HL-60/S4 (cell line): ENCODE data around the gene HECTD4.
"Not testable (repeated sequence)": the region's sequence is repeated elsewhere in the genome, so short reads cannot be mapped to it uniquely, and the experiment has no call there.

Experiments
- in situ Hi-C: fragments of 300-500 bp; cut with MboI; formaldehyde crosslinking; loops from 2 replicates; pipeline ENCODE4 v1.14.3; 2022; ENCODE audit warnings: low sequenced_read_pairs

HECTD4 gene

GRCh38 chr12:112275836-112276235 lies 106.4 kb downstream of the HECTD4 start:
- in situ Hi-C loops = no loop called here

- in situ Hi-C loops = no loop called here
These were observed 107.0 kb downstream of the HECTD4 start for GRCh38 chr12:112275207-112275606.

DNA sequence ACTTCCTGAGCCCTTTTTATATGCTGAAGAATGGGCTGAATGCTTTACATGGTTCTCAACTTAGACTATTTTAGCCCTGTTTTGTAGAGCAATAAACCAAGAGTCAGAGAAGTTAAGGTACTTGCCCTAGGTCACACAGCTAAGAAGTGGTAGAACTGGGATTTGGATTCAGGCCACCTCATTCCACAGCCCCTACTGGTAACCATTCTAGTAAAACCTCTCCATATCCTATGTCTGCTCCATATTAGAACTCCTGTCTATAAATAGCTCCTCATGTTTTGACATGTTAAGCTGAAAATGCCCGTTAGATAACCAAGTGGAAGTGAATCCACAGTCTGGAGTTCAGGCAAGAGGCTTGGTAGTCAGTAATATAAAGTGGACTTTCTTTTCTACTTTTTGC lies 111.6 kb downstream of the HECTD4 start:
- in situ Hi-C loops = no loop called here

- in situ Hi-C loops = no loop called here
These were observed 115.8 kb downstream of the HECTD4 start for GRCh38 chr12:112266473-112266872.

DNA sequence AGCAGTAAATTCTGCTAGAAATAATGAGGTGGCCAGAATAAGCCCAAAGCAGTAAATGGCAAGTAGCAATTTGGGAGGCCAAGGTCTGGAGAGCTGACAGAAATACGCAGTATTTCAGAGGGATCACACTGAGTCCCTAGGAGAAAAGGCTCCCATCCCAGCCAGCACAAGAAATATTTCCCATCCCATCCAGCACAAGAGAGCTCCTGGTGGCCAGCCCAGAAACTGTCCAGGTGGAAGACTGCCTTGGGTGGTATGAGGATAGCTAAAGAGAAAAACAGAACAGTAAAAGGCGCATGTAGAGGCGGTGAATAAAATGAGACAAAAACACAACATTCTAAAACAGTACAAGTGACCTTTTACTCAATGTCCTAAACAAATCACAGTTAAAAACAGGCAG lies 120.7 kb downstream of the HECTD4 start:
- in situ Hi-C loops = no loop called here

- in situ Hi-C loops = no loop called here
These were observed 123.3 kb downstream of the HECTD4 start for GRCh38 chr12:112258926-112259325.

DNA sequence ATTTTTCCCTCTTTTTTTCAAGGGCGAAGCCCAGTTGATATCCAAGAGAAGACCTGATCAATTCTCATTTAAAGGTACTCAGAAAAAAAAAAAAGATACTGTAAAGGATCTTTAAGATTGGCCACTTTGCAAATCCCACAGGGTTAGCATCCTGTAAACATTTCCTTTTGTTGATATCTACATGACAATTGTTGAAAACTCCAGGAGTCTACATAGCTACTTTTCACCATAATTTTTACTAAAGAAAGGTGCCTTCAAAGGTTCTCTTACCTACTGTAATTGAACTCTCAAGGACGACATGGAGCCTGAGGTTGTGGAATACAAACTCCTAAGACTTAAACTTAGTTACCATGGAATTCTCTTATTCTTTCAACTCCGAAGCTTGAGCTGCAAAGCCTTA lies 125.5 kb downstream of the HECTD4 start:
- in situ Hi-C loops = no loop called here

- in situ Hi-C loops = no loop called here
These were observed 130.0 kb downstream of the HECTD4 start for GRCh38 chr12:112252184-112252583.

DNA sequence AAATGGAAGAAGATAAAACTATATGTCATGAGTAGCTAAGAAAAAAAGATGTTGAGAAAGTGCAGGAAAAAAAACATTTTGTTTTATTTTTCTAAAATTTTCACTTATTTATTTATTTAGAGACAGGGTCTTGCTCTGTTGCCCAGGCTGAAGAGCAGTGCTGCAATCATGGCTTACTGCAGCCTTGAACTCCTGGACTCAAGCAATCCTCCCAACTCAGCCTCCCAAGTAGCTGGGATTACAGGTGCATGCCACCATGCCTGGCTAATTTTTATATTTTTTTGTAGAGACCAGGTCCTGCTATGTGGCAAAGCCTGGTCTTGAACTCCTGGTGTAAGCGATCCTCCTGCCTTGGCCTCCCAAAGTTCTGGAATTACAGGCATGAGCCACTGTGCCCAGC lies 137.3 kb downstream of the HECTD4 start:
- in situ Hi-C loops = not testable (repeated sequence)

DNA sequence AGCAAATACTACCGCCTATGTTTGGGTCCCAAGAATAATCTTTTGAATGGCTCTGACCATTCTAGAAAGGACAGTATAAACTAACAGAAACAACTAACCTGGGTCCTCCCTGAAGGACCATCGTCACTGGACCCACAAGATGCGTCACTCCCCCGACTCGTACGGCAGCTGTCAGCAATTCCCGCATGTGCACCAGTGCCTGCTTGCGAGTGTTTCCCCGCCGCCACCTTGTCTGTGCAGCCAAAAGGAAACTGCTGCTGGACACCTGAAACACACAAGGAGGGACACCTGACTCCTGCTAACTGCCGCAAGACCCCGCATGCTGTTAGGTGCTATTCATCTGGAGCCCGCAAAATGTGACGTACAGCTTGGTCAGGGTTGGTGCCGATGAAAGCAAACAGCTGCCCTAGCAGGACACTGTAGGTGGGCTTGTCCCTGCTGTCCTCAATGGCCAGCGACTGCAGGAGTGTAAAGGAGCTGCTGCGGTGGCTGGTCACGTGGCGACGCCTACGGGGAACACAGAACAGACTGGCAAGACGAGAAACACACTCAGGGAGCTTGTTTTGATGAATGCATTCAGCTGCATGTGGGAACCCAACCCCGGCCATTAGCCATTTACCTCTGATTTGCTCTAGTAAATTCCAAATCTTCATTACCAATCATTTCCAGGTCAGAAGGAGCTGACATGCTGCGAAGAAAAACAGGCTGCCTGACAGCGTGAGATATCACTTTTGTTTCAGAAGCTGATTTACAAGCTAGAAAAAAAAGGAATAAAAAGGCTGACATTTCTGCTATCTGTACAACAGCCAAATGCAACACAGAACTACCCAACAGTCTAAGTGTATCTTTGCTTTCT lies 138.7 kb downstream of the HECTD4 start:
- in situ Hi-C loops = no loop called here

GRCh38 chr12:112241176-112241575 lies 141.1 kb downstream of the HECTD4 start:
- in situ Hi-C loops = no loop called here

DNA sequence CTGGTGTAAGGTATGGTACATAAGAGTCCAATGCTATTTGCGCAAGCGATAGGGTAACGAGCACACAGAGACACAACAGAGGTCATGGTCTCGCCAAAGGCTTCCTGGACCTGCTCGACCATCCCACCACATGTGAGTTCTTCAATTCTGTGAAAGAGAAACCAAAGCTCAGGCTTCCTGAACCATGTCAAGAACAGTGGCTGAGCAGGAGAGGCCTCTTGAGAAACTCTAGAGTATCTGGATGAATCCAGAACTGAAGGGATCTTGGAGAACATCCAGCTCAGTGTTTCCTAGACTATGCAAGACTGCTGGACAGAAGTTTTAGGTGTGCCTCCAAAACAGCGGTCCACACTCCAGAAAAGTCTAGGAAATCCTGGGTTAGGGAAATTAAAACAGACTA lies 142.3 kb downstream of the HECTD4 start:
- in situ Hi-C loops = no loop called here

GRCh38 chr12:112239020-112239419 lies 143.2 kb downstream of the HECTD4 start:
- in situ Hi-C loops = no loop called here

DNA sequence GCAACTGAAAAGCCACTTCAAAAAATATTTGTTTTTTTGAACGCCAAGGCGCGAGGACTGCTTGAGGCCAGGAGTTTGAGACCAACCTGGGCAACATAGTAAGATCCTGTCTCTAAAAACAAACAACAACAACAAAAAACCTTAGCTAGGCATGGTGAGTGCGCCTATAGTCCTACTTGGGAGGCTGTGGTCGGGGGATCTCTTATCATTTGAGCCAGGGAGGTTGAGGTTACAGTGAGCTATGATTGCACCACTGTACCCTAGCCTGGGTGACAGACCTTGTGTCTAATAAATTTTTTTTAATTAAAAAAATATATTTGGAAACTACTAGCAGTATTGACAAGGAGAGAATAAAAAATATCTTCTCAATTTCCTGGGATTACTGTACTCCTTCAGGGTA lies 143.8 kb downstream of the HECTD4 start:
- in situ Hi-C loops = no loop called here

DNA sequence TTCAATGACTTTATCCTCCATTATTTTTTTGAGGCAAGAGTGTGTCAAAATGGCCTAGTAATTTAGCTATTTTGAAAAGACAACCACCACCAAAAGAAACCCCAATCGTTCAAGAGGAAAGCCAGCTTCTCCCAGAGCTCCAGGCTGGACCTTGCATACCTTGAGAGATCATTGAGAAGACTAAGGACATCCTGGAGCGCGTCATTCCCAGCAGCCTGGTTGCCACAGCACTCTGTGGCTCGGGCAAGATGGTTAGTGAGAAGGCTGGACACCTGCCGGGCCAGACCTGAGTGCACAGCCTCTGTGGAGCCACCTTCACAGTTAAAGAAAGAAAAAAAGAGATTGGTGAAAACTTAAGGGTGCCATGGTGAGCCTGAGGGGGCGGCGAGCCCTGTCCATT lies 145.4 kb downstream of the HECTD4 start:
- in situ Hi-C loops = no loop called here

DNA sequence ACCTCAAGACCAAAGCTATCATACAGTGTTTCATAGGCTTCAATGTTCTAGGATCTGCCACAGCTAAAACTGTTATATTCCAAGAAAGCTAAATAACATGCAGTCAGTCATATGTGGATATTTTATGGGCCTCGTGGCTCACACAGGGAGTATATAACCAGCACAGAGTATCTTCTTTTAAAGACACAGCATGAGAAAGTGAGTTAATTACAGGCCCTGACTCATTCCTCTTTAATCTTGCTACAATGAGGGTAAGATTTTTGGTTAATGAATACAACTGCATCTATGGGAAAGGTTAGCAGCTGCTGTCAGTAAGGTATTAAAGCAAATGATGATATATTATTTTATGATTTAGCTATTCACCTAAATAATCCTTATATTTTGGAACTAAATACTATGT lies 145.8 kb downstream of the HECTD4 start:
- in situ Hi-C loops = no loop called here

DNA sequence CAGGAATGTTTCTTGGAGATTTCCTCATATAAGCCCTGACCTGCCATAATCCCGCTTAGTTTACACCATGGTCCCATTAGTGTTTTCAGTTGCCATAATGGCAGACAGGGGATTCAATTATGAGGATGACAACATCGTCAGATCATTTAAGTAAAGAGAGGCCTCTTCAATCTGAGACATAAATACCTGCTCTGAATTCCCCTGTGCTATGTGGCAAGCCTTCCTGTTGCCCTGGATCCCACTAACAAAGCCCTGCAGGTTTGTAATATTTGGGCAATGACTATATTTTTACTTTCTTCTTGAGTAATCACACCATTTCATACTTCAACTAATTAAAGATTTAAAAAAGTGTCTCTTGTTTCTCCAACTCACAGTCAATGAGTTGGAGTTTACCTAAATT lies 147.9 kb downstream of the HECTD4 start:
- in situ Hi-C loops = no loop called here

DNA sequence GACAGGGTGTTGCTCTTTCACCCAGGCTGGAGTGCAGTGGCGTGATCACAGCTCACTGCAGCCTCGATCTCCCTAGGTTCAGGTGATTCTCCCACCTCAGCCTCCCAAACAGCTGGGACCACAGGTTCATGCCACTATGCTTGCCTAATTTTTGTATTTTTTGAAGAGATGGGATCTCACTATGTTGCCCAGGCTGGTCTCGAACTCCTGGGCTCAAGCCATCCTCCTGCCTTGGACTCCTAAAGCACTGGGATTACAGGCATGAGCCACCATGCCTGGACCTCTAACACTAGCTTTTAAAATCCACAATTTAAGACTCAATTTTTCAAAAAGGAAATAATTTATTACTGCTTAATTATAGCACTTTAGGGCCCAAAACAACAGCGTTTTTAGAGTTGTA lies 149.0 kb downstream of the HECTD4 start:
- in situ Hi-C loops = no loop called here

- in situ Hi-C loops = no loop called here
These were observed 152.1 kb downstream of the HECTD4 start for GRCh38 chr12:112230136-112230535.

DNA sequence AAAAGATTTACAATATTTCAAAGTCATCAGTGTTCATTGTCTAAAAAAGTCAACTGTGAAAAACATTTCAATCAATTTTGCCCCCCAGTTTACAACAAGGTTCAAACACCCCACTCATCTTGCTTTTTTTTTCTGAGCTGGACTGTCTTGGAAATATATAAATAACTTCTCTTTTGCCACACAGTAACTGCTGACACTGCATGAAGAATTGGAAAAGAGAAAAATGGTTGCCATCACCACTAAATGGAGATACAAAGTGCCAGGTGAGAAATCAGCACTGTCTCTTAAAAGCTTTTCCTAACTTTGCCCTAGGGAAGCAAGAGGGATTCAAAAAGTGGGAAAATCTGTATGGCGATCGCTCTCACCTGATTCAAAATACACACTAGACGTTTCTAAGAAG lies 155.5 kb downstream of the HECTD4 start:
- in situ Hi-C loops = no loop called here

GRCh38 chr12:112220628-112221027 lies 161.6 kb downstream of the HECTD4 start:
- in situ Hi-C loops = not testable (repeated sequence)

DNA sequence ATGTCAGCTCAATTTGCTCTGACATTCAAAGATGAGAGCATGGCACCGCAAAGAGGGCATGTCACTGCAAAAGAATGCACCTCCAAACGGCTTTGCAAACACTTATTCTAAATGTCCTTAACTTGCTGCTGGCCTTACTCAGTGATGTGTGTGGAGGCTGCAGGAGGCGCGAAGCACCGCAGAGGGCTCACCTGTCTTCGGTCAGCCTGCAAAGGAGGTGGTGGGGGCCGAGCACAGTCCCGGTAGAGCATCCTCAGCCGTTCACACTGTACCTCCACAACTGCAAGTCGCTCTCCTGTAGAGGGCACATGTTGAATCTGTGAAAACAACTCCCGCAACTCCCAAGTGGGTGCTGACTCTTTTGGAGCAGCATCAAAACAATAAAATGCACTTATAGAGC lies 163.0 kb downstream of the HECTD4 start:
- in situ Hi-C loops = no loop called here

DNA sequence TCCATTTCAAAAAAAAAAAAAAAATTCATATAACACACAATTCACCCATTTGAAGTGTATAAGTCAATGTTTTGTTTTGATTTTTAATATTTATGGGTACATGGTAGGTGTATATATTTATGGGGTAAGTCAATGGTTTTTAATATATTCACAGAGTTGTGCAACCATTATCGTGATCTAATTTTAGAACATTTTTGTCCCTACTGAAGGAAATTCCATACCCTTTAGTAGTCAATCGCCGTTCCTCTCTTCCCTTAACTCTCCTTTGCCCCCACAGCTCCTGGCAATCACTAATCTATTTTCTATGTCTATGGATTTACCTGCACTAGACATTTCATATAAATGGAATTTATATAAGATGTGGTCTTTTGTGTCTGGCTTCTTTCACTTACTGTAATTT lies 164.1 kb downstream of the HECTD4 start:
- in situ Hi-C loops = no loop called here
